ENCODE measurements around the gene PPP1R13B.

PPP1R13B gene

DNA sequence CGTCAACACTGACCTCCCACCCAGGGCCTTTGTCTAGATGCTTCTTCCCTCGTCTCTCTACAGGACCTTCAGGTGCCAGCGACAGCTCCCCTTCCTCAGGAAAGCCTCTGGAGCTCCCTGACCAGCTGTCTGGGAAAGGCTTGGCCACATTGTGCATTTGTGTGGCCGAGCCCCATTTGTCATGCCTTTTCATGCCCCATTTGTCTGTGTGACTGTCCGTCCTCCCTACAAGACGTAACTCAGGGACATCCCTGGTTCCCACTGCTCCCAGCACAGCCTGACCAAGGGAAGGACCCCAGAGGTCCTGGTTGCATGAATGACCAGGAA, 107.9 kb downstream of the PPP1R13B start:
- H3K27ac ChIP-seq (replicated peaks; ENCODE audit: low read length): no peak overlapping the region
- no peaks in the 10 kb centered on the region for H3K9me3 ChIP-seq (replicated peaks in 1 of 2; ENCODE audit: control insufficient read depth in 2 of 2, insufficient read depth in 1 of 2, low read depth in 1 of 2, low read length in 2 of 2)
- no peak overlapping the region for H2BK12ac ChIP-seq (ENCODE audit: low read length)
- no peak overlapping the region for H3K4me2 ChIP-seq (ENCODE audit: insufficient read depth, low read length, poor library complexity, severe bottlenecking)
- no peak overlapping the region for H4K8ac ChIP-seq (ENCODE audit: low read depth, low read length)
- H2BK120ac ChIP-seq (ENCODE audit: low read depth, low read length): no peak overlapping the region
- no CpG with 5 or more reads among the region's 6 CpGs for WGBS, 2 donors (ENCODE audit: extremely low coverage in 2 of 2, insufficient read length in 2 of 2, insufficient replicate concordance in 1 of 2)
- peaks cover 0 to 2% of the 10 kb centered on the region in 2 donors for H3K4me1 ChIP-seq (ENCODE audit: control insufficient read depth in 2 of 2, insufficient read depth in 1 of 2, low read depth in 1 of 2, low read length in 2 of 2)
- no peaks in the 10 kb centered on the region for H3K27me3 ChIP-seq (ENCODE audit: control insufficient read depth in 3 of 3, insufficient read depth in 3 of 3, low read depth in 1 of 3, low read length in 3 of 3)
- H3K9ac ChIP-seq (ENCODE audit: low read depth, low read length, poor library complexity): no peak overlapping the region
- H3K18ac ChIP-seq (ENCODE audit: low read length): peak overlapping the region; percentile 54
- H3K4ac ChIP-seq (ENCODE audit: low read length): no peak overlapping the region
- H2AFZ ChIP-seq (ENCODE audit: low read length): no peak overlapping the region
- no peak for DNase-seq (ENCODE audit: low spot score)
- H3K23ac ChIP-seq (ENCODE audit: low read depth, low read length, poor library complexity): no peak overlapping the region
- H4K91ac ChIP-seq (ENCODE audit: low read depth, low read length, poor library complexity): no peak overlapping the region
- H2BK15ac ChIP-seq (ENCODE audit: low read length): no peak overlapping the region
- H3K79me1 ChIP-seq (ENCODE audit: low read depth, low read length): peaks cover 3% of the 10 kb centered on the region
- H3K4me3 ChIP-seq (ENCODE audit: low read length in 2 of 2): no peak overlapping the region
- peak overlapping the region; percentile 85 for H3K14ac ChIP-seq (ENCODE audit: low read length)
- H2AK5ac ChIP-seq (ENCODE audit: low read depth, low read length): no peak overlapping the region
- H3K36me3 ChIP-seq (replicated peaks in 1 of 2; ENCODE audit: control insufficient read depth in 2 of 2, insufficient read depth in 2 of 2, low read length in 2 of 2): peaks cover 7 to 8% of the 10 kb centered on the region in 2 donors
- H2BK5ac ChIP-seq (ENCODE audit: low read length): peak overlapping the region; percentile 14

DNA sequence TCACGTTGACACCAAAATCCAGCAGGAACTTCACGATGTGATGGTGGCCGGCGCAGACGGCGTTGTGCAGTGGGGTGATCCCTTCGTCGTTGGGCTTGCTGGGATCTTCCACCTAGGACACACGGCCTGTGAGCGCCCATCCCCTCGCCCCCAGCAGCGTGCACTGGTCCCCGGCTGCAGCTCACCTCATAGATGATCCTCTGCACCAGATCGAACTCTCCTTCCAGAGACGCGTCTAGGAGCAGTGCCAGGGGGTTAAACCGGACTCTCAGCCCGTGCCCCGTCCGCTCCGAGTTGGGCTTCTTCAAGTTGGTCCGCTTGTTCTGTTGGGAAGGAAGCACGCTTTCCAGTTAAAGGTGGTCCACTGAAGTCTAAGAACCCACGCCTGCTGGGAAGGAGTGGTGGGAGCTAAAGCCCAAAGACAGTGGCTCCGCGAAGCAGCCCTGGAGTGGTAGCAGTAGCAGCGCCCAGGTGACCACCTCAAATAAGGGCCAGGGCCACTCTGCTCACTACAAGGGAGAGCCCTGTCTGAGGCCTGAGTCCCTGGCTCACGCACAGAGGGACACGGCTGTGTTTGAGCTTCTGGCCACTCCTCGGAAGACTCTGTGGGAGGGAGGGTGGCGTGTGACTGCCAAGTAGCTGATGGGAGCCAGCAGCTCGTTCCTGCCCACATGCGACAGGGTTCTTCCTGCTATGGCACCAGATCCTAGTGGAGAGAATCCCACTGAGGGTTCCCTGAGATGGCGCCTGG, 108.5 kb downstream of the PPP1R13B start:
- H3K27ac ChIP-seq (replicated peaks; ENCODE audit: low read length): no peak overlapping the region
- H3K23ac ChIP-seq (ENCODE audit: low read depth, low read length, poor library complexity): no peak overlapping the region
- H3K4me3 ChIP-seq (ENCODE audit: low read length in 2 of 2): no peak overlapping the region
- DNase-seq (ENCODE audit: low spot score): no peak
- H3K27me3 ChIP-seq (ENCODE audit: control insufficient read depth in 3 of 3, insufficient read depth in 3 of 3, low read depth in 1 of 3, low read length in 3 of 3): no peaks in the 10 kb centered on the region
- H4K91ac ChIP-seq (ENCODE audit: low read depth, low read length, poor library complexity): no peak overlapping the region
- no peak overlapping the region for H2BK120ac ChIP-seq (ENCODE audit: low read depth, low read length)
- no peak overlapping the region for H4K8ac ChIP-seq (ENCODE audit: low read depth, low read length)
- H3K36me3 ChIP-seq (replicated peaks in 1 of 2; ENCODE audit: control insufficient read depth in 2 of 2, insufficient read depth in 2 of 2, low read length in 2 of 2): peaks cover 7 to 11% of the 10 kb centered on the region in 2 donors
- no peaks in the 10 kb centered on the region for H3K9me3 ChIP-seq (replicated peaks in 1 of 2; ENCODE audit: control insufficient read depth in 2 of 2, insufficient read depth in 1 of 2, low read depth in 1 of 2, low read length in 2 of 2)
- WGBS, 2 donors (ENCODE audit: extremely low coverage in 2 of 2, insufficient read length in 2 of 2, insufficient replicate concordance in 1 of 2): no CpG with 5 or more reads among the region's 34 CpGs
- peaks cover 4% of the 10 kb centered on the region for H3K79me1 ChIP-seq (ENCODE audit: low read depth, low read length)
- H2BK12ac ChIP-seq (ENCODE audit: low read length): no peak overlapping the region
- no peak overlapping the region for H3K4me2 ChIP-seq (ENCODE audit: insufficient read depth, low read length, poor library complexity, severe bottlenecking)
- no peak overlapping the region for H3K9ac ChIP-seq (ENCODE audit: low read depth, low read length, poor library complexity)
- H2AK5ac ChIP-seq (ENCODE audit: low read depth, low read length): no peak overlapping the region
- H3K14ac ChIP-seq (ENCODE audit: low read length): no peak overlapping the region
- peaks cover 0 to 2% of the 10 kb centered on the region in 2 donors for H3K4me1 ChIP-seq (ENCODE audit: control insufficient read depth in 2 of 2, insufficient read depth in 1 of 2, low read depth in 1 of 2, low read length in 2 of 2)
- H3K18ac ChIP-seq (ENCODE audit: low read length): no peak overlapping the region
- no peak overlapping the region for H2BK15ac ChIP-seq (ENCODE audit: low read length)
- H3K4ac ChIP-seq (ENCODE audit: low read length): no peak overlapping the region
- H2AFZ ChIP-seq (ENCODE audit: low read length): no peak overlapping the region
- peak overlapping the region; percentile 14 for H2BK5ac ChIP-seq (ENCODE audit: low read length)

DNA sequence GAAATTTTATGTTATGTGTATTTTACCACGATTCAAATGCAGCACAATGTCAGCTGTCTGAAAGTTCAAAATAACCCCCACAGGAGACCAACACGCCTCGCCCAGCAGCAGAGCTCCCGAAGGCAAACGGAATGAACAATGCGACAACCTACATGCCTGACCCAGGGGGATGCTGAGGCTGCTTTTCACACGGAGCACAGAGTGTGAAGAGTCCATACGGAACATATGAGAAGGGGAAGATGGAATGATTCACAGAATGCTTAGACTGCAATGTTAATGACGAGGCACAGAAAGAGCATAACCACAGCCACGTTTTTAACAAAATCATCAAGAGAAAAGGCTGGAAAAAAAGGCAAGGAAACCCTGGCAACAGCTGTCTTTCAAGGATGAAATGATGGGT, 109.2 kb downstream of the PPP1R13B start:
- DNase-seq (ENCODE audit: low spot score): no peak
- no peak overlapping the region for H3K14ac ChIP-seq (ENCODE audit: low read length)
- no peak overlapping the region for H3K4me2 ChIP-seq (ENCODE audit: insufficient read depth, low read length, poor library complexity, severe bottlenecking)
- H2AK5ac ChIP-seq (ENCODE audit: low read depth, low read length): no peak overlapping the region
- no peak overlapping the region for H2BK120ac ChIP-seq (ENCODE audit: low read depth, low read length)
- no peak overlapping the region for H2BK15ac ChIP-seq (ENCODE audit: low read length)
- H3K4me3 ChIP-seq (ENCODE audit: low read length in 2 of 2): no peak overlapping the region
- peaks cover 4% of the 10 kb centered on the region for H3K79me1 ChIP-seq (ENCODE audit: low read depth, low read length)
- H2BK5ac ChIP-seq (ENCODE audit: low read length): no peak overlapping the region
- no CpG with 5 or more reads among the region's 10 CpGs for WGBS, 2 donors (ENCODE audit: extremely low coverage in 2 of 2, insufficient read length in 2 of 2, insufficient replicate concordance in 1 of 2)
- H3K9me3 ChIP-seq (replicated peaks in 1 of 2; ENCODE audit: control insufficient read depth in 2 of 2, insufficient read depth in 1 of 2, low read depth in 1 of 2, low read length in 2 of 2): no peaks in the 10 kb centered on the region
- peaks cover 0 to 2% of the 10 kb centered on the region in 2 donors for H3K4me1 ChIP-seq (ENCODE audit: control insufficient read depth in 2 of 2, insufficient read depth in 1 of 2, low read depth in 1 of 2, low read length in 2 of 2)
- H3K23ac ChIP-seq (ENCODE audit: low read depth, low read length, poor library complexity): no peak overlapping the region
- H3K18ac ChIP-seq (ENCODE audit: low read length): no peak overlapping the region
- H3K27me3 ChIP-seq (ENCODE audit: control insufficient read depth in 3 of 3, insufficient read depth in 3 of 3, low read depth in 1 of 3, low read length in 3 of 3): no peaks in the 10 kb centered on the region
- H2BK12ac ChIP-seq (ENCODE audit: low read length): no peak overlapping the region
- H2AFZ ChIP-seq (ENCODE audit: low read length): no peak overlapping the region
- H3K4ac ChIP-seq (ENCODE audit: low read length): no peak overlapping the region
- H4K91ac ChIP-seq (ENCODE audit: low read depth, low read length, poor library complexity): no peak overlapping the region
- no peak overlapping the region for H4K8ac ChIP-seq (ENCODE audit: low read depth, low read length)
- H3K9ac ChIP-seq (ENCODE audit: low read depth, low read length, poor library complexity): no peak overlapping the region
- no peak overlapping the region for H3K27ac ChIP-seq (replicated peaks; ENCODE audit: low read length)
- peaks cover 8 to 18% of the 10 kb centered on the region in 2 donors for H3K36me3 ChIP-seq (replicated peaks in 1 of 2; ENCODE audit: control insufficient read depth in 2 of 2, insufficient read depth in 2 of 2, low read length in 2 of 2)

DNA sequence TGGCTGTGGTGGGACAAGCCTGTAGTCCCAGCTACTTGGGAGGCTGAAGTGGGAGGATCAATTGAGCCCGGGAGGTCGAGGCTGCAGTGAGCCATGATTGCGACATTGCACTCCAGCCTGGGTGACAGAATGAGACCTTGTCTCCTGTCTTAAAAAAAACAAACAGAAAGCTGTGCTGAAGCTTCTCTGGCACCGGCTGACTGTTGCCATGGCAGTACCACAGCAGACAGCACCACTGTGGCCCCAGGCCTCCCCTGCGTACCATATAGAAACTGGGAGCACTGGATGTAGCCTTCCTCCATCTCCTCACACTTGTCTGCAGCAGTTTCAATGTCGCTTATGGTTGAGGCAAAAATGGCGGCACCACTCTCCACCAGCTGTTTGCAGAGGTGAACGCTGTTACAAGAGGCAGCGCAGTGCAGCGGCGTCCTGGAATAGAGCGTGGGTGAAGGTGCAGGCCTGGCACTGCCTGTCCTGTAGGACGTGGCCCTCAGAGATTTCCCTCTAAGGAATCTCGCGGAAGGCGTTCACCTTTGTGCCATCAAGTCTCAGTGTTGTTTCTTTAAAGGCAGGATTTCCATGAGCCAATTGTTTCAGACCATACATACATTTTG, 109.8 kb downstream of the PPP1R13B start:
- no peaks in the 10 kb centered on the region for H3K27me3 ChIP-seq (ENCODE audit: control insufficient read depth in 3 of 3, insufficient read depth in 3 of 3, low read depth in 1 of 3, low read length in 3 of 3)
- no peaks in the 10 kb centered on the region for H3K9me3 ChIP-seq (replicated peaks in 1 of 2; ENCODE audit: control insufficient read depth in 2 of 2, insufficient read depth in 1 of 2, low read depth in 1 of 2, low read length in 2 of 2)
- H2BK120ac ChIP-seq (ENCODE audit: low read depth, low read length): no peak overlapping the region
- no peak overlapping the region for H4K91ac ChIP-seq (ENCODE audit: low read depth, low read length, poor library complexity)
- H2BK12ac ChIP-seq (ENCODE audit: low read length): no peak overlapping the region
- H3K4me2 ChIP-seq (ENCODE audit: insufficient read depth, low read length, poor library complexity, severe bottlenecking): no peak overlapping the region
- H2BK5ac ChIP-seq (ENCODE audit: low read length): no peak overlapping the region
- H4K8ac ChIP-seq (ENCODE audit: low read depth, low read length): no peak overlapping the region
- H3K27ac ChIP-seq (replicated peaks; ENCODE audit: low read length): no peak overlapping the region
- no peak overlapping the region for H2BK15ac ChIP-seq (ENCODE audit: low read length)
- peaks cover 4% of the 10 kb centered on the region for H3K79me1 ChIP-seq (ENCODE audit: low read depth, low read length)
- no peak overlapping the region for H3K4me3 ChIP-seq (ENCODE audit: low read length in 2 of 2)
- no peak overlapping the region for H3K14ac ChIP-seq (ENCODE audit: low read length)
- H2AK5ac ChIP-seq (ENCODE audit: low read depth, low read length): no peak overlapping the region
- peaks cover 0 to 2% of the 10 kb centered on the region in 2 donors for H3K4me1 ChIP-seq (ENCODE audit: control insufficient read depth in 2 of 2, insufficient read depth in 1 of 2, low read depth in 1 of 2, low read length in 2 of 2)
- H3K36me3 ChIP-seq (replicated peaks in 1 of 2; ENCODE audit: control insufficient read depth in 2 of 2, insufficient read depth in 2 of 2, low read length in 2 of 2): peaks cover 12 to 25% of the 10 kb centered on the region in 2 donors
- no peak overlapping the region for H3K9ac ChIP-seq (ENCODE audit: low read depth, low read length, poor library complexity)
- H3K18ac ChIP-seq (ENCODE audit: low read length): peak overlapping the region; percentile 58
- no peak for DNase-seq (ENCODE audit: low spot score)
- no peak overlapping the region for H2AFZ ChIP-seq (ENCODE audit: low read length)
- no peak overlapping the region for H3K4ac ChIP-seq (ENCODE audit: low read length)
- no peak overlapping the region for H3K23ac ChIP-seq (ENCODE audit: low read depth, low read length, poor library complexity)
- no CpG with 5 or more reads among the region's 16 CpGs for WGBS, 2 donors (ENCODE audit: extremely low coverage in 2 of 2, insufficient read length in 2 of 2, insufficient replicate concordance in 1 of 2)
